ENCODE results near the gene TRAPPC3. TPM values are rescaled to one million over a fixed set of nuclear protein-coding genes. Genes with fewer than 3 reads are reported as not detected.

The TRAPPC3 gene
- total RNA-seq, 2 donors from 2014 or later, result 45.7 to 71.5 TPM

GRCh38 chr1:36162680-36163239, 13.5 kb upstream of the TRAPPC3 start:
- 69 to 92% methylated on average over 1 of the region's 1 CpG for WGBS, 2 donors
- TF ChIP-seq POLR2A (IDR thresholded peaks at IDR 0.05), result no peak
- no peak for TF ChIP-seq CTCF (IDR thresholded peaks at IDR 0.05)
- intact Hi-C loops (cut with DNase I), result no loop called here
- ATAC-seq (no peak), DNase-seq (no peak)
- Histone ChIP-seq H3K9me3 (no peaks in the 10 kb centered on the region), H3K36me3 (replicated peaks in 1 of 2; ENCODE audit: insufficient read depth in 1 of 2, low read depth in 2 of 2) (no peaks in the 10 kb centered on the region), H3K27ac (peak overlapping the region; percentile 68 to 82 (median 72)), H3K4me1 (peaks cover 54% of the 10 kb centered on the region), H3K27me3 (no peaks in the 10 kb centered on the region), H3K4me3 (no peak overlapping the region)

GRCh38 chr1:36161641-36162531, 12.6 kb upstream of the TRAPPC3 start:
- H3K27ac ChIP-seq, result peak overlapping the region; percentile 68 to 82 (median 72)
- H3K4me1 ChIP-seq, result peaks cover 63% of the 10 kb centered on the region
- intact Hi-C loops (cut with DNase I), result no loop called here

GRCh38 chr1:36160949-36161485, 11.7 kb upstream of the TRAPPC3 start:
- ATAC-seq, result no peak
- peaks cover 64% of the 10 kb centered on the region for H3K4me1 ChIP-seq

More at GRCh38 chr1:36161641-36162531, 12.6 kb upstream of the TRAPPC3 start:
- H3K27me3 ChIP-seq, result no peaks in the 10 kb centered on the region
- DNase-seq (peak; percentile 44 to 69 (median 58)), ATAC-seq (peak; percentile 74)
- 39 to 53% methylated on average over 14 of the region's 14 CpGs for WGBS, 2 donors
- TF ChIP-seq POLR2A (IDR thresholded peaks at IDR 0.05) (peak in 2 of 3 donors; percentile 27 to 52), CTCF (IDR thresholded peaks at IDR 0.05) (no peak)
- H3K4me3 ChIP-seq, result no peak overlapping the region
- no peaks in the 10 kb centered on the region for H3K9me3 ChIP-seq
- no peaks in the 10 kb centered on the region for H3K36me3 ChIP-seq (replicated peaks in 1 of 2; ENCODE audit: insufficient read depth in 1 of 2, low read depth in 2 of 2)

GRCh38 chr1:36160388-36160948, 11.2 kb upstream of the TRAPPC3 start:
- H3K9me3 ChIP-seq, result no peaks in the 10 kb centered on the region
- intact Hi-C loops (cut with DNase I), result no loop called here
- peak overlapping the region; percentile 68 to 82 (median 72) for H3K27ac ChIP-seq
- no peak for DNase-seq
- ATAC-seq, result no peak
- peaks cover 64% of the 10 kb centered on the region for H3K4me1 ChIP-seq
- H3K4me3 ChIP-seq, result no peak overlapping the region
- TF ChIP-seq CTCF (IDR thresholded peaks at IDR 0.05) (no peak), POLR2A (IDR thresholded peaks at IDR 0.05) (no peak)
- H3K36me3 ChIP-seq (replicated peaks in 1 of 2; ENCODE audit: insufficient read depth in 1 of 2, low read depth in 2 of 2), result no peaks in the 10 kb centered on the region
- no peaks in the 10 kb centered on the region for H3K27me3 ChIP-seq
- WGBS, 2 donors, result 58 to 72% methylated on average over 3 to 4 of the region's 4 CpGs

More at GRCh38 chr1:36160949-36161485, 11.7 kb upstream of the TRAPPC3 start:
- intact Hi-C loops (cut with DNase I), result no loop called here
- H3K27me3 ChIP-seq, result no peaks in the 10 kb centered on the region
- peak overlapping the region; percentile 68 to 82 (median 72) for H3K27ac ChIP-seq
- DNase-seq, result peak in 2 of 4 donors; percentile 37 to 60
- H3K36me3 ChIP-seq (replicated peaks in 1 of 2; ENCODE audit: insufficient read depth in 1 of 2, low read depth in 2 of 2), result no peaks in the 10 kb centered on the region
- 48 to 67% methylated on average over 6 to 12 of the region's 12 CpGs for WGBS, 2 donors
- H3K4me3 ChIP-seq, result no peak overlapping the region
- TF ChIP-seq CTCF (IDR thresholded peaks at IDR 0.05), result peak in 2 of 7 experiments; percentile 2 to 10
- peak in 2 of 3 donors; percentile 23 to 31 for TF ChIP-seq POLR2A (IDR thresholded peaks at IDR 0.05)
- H3K9me3 ChIP-seq, result no peaks in the 10 kb centered on the region

Data from body of pancreas (tissue), 4 donors.